Epithelial cell of prostate (primary cell): Measurements from ENCODE around the gene HIBADH.
"Not testable (repeated sequence)": the region's sequence is repeated elsewhere in the genome, so short reads cannot be mapped to it uniquely, and the experiment has no call there.

Experiments used
- DNase-seq: peaks from one replicate; pipeline ENCODE4 v3.0.0-alpha.2; 2011; ENCODE audit warnings: low read depth, low spot score
- H3K27ac ChIP-seq: fragments of 450-650 bp; 2 replicates; pipeline ENCODE4 v1.5.1; 2017; ENCODE audit warnings: mild to moderate bottlenecking

The HIBADH gene

DNA sequence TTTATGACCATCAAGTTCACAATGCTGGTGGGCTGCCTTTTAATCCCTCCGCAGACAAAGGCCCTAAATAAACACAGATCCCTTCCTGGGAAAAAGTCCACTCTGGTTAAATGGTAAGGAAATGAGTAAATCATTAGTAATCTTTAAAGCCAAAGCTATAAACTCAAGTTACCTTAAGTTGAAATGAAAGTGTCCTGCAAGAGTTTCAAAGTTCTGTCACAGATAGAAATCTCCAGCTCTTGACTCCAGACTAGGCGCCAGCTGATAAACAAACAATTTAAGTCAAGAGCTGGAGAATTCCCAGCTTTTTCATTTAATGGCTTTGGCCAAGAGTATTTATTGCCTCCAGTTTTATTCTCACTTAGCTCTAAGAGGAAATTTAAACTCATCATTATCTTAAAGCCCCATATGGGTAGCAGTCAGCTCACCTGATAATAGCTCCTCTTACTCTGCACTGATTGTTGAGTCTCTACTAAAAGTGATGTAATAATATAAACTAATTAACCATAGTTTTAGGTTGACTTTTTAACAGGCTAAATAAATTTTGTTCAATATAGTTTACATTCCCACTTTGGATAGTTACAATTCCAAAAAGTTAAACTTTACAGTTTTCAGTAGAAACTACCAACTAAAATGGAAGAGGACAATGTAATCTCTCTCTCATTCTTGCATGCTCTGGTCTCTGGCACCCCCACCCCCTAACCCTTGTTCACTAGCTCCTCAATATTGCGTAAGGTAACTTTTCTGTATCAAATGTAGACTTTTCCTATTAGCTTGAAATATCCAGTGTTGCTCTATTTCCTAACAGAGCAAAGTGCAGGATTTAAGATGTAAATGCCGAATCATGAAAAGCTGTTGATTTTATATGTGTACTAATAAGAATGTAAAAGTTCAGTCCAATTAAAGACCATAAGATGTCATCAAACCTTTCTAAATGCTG, 56.1 kb downstream of the HIBADH start:
- no peak for DNase-seq
- peak overlapping the region; percentile 82 for H3K27ac ChIP-seq

DNA sequence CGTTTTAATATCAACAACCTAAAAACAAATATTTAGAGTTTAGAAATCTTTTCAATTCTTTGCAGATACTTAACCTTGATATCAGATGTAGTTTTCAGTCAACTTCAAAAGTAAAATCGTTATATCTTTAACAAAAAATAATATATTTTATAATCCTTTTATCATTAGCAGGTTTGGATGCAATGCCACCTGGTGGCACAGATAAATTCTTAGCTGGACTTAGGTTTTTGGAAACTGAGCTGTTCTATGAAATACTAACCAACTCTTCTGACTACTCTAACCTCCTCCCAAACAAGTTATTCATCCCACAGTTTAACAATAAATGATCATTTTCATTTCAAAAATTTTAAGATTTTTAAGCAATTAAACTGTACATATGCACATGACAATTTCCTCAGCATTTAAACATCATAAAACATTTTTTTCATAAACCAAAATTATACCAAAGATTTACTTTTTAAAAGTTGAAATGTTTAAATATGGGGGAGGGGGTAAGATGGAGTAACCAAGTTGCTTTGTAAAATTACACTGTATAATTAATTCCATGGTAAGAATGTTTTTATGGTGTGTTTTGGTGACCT, 56.9 kb downstream of the HIBADH start:
- DNase-seq: no peak
- peak overlapping the region; percentile 82 for H3K27ac ChIP-seq

- DNase-seq: no peak
- peak overlapping the region; percentile 82 for H3K27ac ChIP-seq
Observed at GRCh38 chr7:27605283-27605682, 57.4 kb downstream of the HIBADH start.

- H3K27ac ChIP-seq: no peak overlapping the region
- no peak for DNase-seq
Observed at GRCh38 chr7:27603813-27604212, 58.9 kb downstream of the HIBADH start.

DNA sequence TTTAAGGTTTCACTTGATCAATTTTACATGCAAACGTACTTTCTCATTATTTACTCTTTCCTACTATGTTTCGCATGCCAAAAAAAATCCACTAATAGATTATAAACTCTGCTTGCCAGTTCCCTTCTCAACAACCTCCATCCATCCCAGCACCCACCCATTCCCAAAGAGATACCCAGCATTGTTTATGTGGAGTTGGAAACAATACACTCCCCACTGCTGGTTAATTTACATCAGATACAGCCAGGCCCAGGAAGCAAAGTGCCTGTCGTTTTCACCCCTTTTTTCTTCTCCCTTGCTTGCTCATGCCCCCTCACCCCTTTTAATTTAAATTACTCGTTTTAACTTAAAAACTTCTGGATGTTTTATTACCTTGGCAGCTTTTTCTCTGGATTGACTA, 59.9 kb downstream of the HIBADH start:
- H3K27ac ChIP-seq: no peak overlapping the region
- no peak for DNase-seq

- no peak overlapping the region for H3K27ac ChIP-seq
- DNase-seq: no peak
Observed at GRCh38 chr7:27601217-27601616, 61.5 kb downstream of the HIBADH start.

- H3K27ac ChIP-seq: no peak overlapping the region
- no peak for DNase-seq
Observed at GRCh38 chr7:27600247-27600646, 62.4 kb downstream of the HIBADH start.

GRCh38 chr7:27595009-27595408, 67.7 kb downstream of the HIBADH start:
- H3K27ac ChIP-seq: no peak overlapping the region
- no peak for DNase-seq

- no peak for DNase-seq
- no peak overlapping the region for H3K27ac ChIP-seq
Observed at GRCh38 chr7:27593226-27593625, 69.5 kb downstream of the HIBADH start.

DNA sequence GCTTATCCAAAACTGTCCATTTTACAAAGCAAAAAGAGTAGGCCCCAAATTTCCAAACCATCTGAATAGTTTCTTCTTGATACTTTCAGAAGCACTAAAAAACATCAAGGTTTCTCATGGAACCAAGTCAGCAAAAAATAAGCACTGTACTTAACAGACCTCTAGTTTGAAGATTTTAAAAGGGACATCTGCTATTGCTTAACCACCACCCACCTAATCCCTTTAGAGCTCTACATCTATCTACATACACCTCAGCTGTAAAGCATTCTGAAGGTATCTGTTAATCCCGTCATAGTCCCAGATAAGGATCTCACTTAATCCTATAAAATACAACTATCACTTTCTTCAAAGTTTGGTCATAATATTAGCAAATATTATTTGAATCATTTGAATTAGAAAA, 72.3 kb downstream of the HIBADH start:
- no peak overlapping the region for H3K27ac ChIP-seq
- DNase-seq: no peak

DNA sequence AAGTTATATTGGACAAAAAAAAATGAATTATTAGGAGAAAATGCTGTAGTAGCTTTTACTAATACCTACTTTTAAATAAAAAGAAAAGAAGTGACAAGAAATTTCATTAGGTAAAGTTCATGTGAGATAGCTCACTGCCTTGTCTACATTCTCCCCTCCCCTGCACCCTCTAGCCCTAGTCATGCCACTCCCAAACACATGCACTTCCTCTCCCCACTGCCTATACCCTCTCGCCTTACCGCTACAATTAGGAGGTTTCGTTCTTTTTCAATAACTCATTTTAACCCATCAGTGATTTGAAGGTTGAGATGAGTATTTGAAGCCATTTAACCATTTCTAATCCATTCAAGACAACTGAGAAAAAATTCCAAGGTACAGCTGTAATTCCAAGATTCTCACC, 75.3 kb downstream of the HIBADH start:
- no peak overlapping the region for H3K27ac ChIP-seq
- no peak for DNase-seq

- DNase-seq: no peak
- no peak overlapping the region for H3K27ac ChIP-seq
Observed at GRCh38 chr7:27586825-27587224, 75.9 kb downstream of the HIBADH start.

GRCh38 chr7:27585781-27586447, 76.8 kb downstream of the HIBADH start:
- DNase-seq: no peak
- no peak overlapping the region for H3K27ac ChIP-seq

DNA sequence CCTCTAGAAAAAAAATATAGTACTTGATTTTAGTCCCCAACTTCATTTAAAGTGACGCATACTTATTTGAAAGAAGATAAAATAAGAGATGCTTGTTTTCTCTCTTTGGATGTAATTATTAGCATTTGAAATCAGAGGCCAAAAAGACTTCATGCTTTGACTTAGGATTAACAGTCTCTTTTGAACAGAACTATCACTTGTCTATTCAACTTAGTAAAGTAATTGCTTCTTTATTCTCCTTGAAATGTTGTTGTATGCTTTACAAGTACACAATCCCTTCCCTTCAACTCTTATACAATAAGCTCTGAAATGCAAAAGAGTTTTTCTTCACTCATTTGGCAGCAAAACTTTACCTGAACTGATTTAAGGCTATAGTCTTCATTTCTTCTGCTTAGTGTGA, 80.8 kb downstream of the HIBADH start:
- no peak overlapping the region for H3K27ac ChIP-seq
- no peak for DNase-seq

- H3K27ac ChIP-seq: no peak overlapping the region
- DNase-seq: no peak
Observed at GRCh38 chr7:27581119-27581518, 81.6 kb downstream of the HIBADH start.

- no peak for DNase-seq
- H3K27ac ChIP-seq: no peak overlapping the region
Observed at GRCh38 chr7:27579565-27579964, 83.1 kb downstream of the HIBADH start.

GRCh38 chr7:27578169-27578568, 84.5 kb downstream of the HIBADH start:
- H3K27ac ChIP-seq: not testable (repeated sequence)

DNA sequence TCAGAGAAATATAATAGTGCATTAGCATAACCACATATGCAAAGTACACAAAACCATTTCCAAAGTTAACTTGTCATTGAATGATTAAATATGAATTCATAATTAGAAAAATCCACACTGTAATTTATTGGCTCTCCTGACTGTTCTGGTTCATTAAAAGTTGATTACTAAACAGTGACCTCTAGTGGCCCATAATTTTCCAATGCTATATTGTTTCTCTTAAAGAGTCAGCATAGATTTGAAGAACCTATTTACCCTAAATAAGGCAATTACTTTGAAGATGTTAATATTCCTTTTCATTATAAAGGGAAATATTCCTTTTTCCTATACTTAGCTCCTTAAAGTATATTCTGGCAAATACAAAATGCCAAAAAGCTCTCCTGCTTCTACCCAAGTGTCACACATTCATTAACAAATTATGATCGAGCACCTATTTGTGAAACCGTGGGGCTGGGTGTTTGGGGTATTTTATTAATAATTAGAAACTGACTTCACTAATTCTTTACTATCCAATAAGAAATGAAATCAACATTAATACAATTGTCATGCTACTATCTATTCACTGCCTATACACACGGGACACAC, 86.2 kb downstream of the HIBADH start:
- no peak for DNase-seq
- no peak overlapping the region for H3K27ac ChIP-seq

More at GRCh38 chr7:27578169-27578568, 84.5 kb downstream of the HIBADH start:
- DNase-seq: not testable (repeated sequence)

GRCh38 chr7:27575613-27576012, 87.1 kb downstream of the HIBADH start:
- no peak for DNase-seq
- H3K27ac ChIP-seq: no peak overlapping the region

GRCh38 chr7:27569106-27569505, 93.6 kb downstream of the HIBADH start:
- DNase-seq: no peak
- no peak overlapping the region for H3K27ac ChIP-seq

DNA sequence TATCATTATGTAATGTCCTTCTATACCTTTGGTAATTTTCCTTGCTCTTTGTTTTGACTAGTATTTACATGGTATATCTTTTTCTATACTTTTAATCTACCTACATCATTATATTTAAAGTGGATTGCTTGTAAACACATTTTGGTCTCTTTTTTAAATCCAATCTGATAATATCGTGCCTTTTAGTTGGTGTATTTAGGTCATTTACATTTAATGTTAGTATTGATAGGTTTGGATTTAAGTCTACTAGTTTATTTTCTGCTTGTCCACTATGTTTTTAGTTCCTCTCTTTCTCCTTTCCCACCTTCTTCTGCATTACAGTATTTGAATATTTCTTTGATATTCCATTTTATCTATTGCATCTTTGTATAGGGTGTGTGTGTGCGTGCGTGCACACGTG, 95.4 kb downstream of the HIBADH start:
- DNase-seq: no peak
- no peak overlapping the region for H3K27ac ChIP-seq
